HG03439 (cell line): ENCODE data around the gene RGS6.
"Not testable (repeated sequence)": the region's sequence is repeated elsewhere in the genome, so short reads cannot be mapped to it uniquely, and the experiment has no call there.

ENCODE experiments used
- ATAC-seq: cut with Tn5 transposase; IDR thresholded peaks from one replicate; pipeline ENCODE4 v1.9.1; 2021; ENCODE audit warnings: mild to moderate bottlenecking, moderate library complexity; ENCODE audit not compliant: unreplicated experiment

The RGS6 gene

GRCh38 chr14:71932229-71932981, at the start of gene RGS6:
TSS of gene RGS6 (plus strand) at chr14:71932429.
- ATAC-seq = no peak

GRCh38 chr14:71883094-71883493, 49.1 kb upstream of the RGS6 start:
- no peak for ATAC-seq

- ATAC-seq = no peak
Observed at GRCh38 chr14:71885301-71885700, 46.9 kb upstream of the RGS6 start.

GRCh38 chr14:71887802-71888201, 44.4 kb upstream of the RGS6 start:
- ATAC-seq = not testable (repeated sequence)

GRCh38 chr14:71890541-71890940, 41.7 kb upstream of the RGS6 start:
- no peak for ATAC-seq

- no peak for ATAC-seq
Observed at GRCh38 chr14:71891185-71891584, 41.0 kb upstream of the RGS6 start.

GRCh38 chr14:71891970-71892369, 40.3 kb upstream of the RGS6 start:
- ATAC-seq = no peak

- no peak for ATAC-seq
Observed at GRCh38 chr14:71905031-71905430, 27.2 kb upstream of the RGS6 start.

GRCh38 chr14:71905860-71906259, 26.4 kb upstream of the RGS6 start:
- no peak for ATAC-seq

GRCh38 chr14:71907793-71908515, 24.3 kb upstream of the RGS6 start:
- no peak for ATAC-seq

GRCh38 chr14:71911669-71912068, 20.6 kb upstream of the RGS6 start:
- no peak for ATAC-seq

- no peak for ATAC-seq
Observed at GRCh38 chr14:71913342-71913741, 18.9 kb upstream of the RGS6 start.

- ATAC-seq = no peak
Observed at GRCh38 chr14:71918955-71919354, 13.3 kb upstream of the RGS6 start.

GRCh38 chr14:71923513-71923912, 8.7 kb upstream of the RGS6 start:
- ATAC-seq = no peak

- ATAC-seq = no peak
Observed at GRCh38 chr14:71931492-71932228, 569 bp upstream of the RGS6 start.

- ATAC-seq = no peak
Observed at GRCh38 chr14:71933001-71933587, 865 bp downstream of the RGS6 start.

GRCh38 chr14:71938273-71938672, 6.0 kb downstream of the RGS6 start:
- ATAC-seq = not testable (repeated sequence)

GRCh38 chr14:71939344-71939743, 7.1 kb downstream of the RGS6 start:
- not testable (repeated sequence) for ATAC-seq

- ATAC-seq = not testable (repeated sequence)
Observed at GRCh38 chr14:71940500-71940899, 8.3 kb downstream of the RGS6 start.

GRCh38 chr14:71941616-71942015, 9.4 kb downstream of the RGS6 start:
- not testable (repeated sequence) for ATAC-seq
